PC-3 (cell line): ENCODE measurements around the gene LILRA2.

Experiments used
- EZH2 ChIP-seq: fragments of 300-600 bp; sonication (generic); IDR thresholded peaks from one replicate; pipeline ENCODE4 v1.6.1; 2017; ENCODE audit warnings: antibody characterized with exemption, mild to moderate bottlenecking, low read length; ENCODE audit not compliant: unreplicated experiment
- EZH2phosphoT487 ChIP-seq: fragments of 300-600 bp; sonication (generic); IDR thresholded peaks from 2 replicates; pipeline ENCODE4 v1.6.1; 2018; ENCODE audit warnings: mild to moderate bottlenecking, antibody characterized with exemption, low read length, borderline replicate concordance
- TF ChIP-seq, protein P1 (sequence below): fragments of 300-600 bp; sonication (generic); conservative IDR thresholded peaks from 2 replicates; pipeline ENCODE4 v1.5.1; 2017; ENCODE audit warnings: antibody characterized with exemption, low read depth, mild to moderate bottlenecking, low read length

DNA sequence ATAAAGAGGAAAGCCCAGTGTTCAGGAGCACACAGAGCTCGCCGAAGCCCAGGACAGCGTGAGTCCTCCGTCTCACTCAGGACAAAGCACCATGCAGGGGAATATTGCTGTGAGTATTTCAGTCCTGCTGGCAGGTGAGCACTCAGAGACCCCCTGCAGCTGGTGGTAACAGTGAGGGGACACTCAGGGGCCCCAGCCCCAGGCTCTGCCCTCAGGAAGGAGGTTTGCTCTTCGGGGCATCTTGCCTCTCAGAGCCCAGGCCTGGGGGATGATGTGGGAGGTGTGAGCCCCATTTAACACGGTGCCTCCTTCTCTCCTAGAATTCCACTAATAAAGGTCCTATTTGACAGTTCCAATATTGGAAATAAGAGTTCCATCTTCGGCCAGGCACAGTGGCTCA is 34.6 kb downstream of the LILRA2 start:
- TF ChIP-seq, protein P1, sequence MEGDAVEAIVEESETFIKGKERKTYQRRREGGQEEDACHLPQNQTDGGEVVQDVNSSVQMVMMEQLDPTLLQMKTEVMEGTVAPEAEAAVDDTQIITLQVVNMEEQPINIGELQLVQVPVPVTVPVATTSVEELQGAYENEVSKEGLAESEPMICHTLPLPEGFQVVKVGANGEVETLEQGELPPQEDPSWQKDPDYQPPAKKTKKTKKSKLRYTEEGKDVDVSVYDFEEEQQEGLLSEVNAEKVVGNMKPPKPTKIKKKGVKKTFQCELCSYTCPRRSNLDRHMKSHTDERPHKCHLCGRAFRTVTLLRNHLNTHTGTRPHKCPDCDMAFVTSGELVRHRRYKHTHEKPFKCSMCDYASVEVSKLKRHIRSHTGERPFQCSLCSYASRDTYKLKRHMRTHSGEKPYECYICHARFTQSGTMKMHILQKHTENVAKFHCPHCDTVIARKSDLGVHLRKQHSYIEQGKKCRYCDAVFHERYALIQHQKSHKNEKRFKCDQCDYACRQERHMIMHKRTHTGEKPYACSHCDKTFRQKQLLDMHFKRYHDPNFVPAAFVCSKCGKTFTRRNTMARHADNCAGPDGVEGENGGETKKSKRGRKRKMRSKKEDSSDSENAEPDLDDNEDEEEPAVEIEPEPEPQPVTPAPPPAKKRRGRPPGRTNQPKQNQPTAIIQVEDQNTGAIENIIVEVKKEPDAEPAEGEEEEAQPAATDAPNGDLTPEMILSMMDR, result no peak
- TF ChIP-seq EZH2phosphoT487, result no peak
- TF ChIP-seq EZH2, result no peak
